ENCODE measurements around the gene LGALS12.
"Not testable (repeated sequence)": the region's sequence is repeated elsewhere in the genome, so short reads cannot be mapped to it uniquely, and the experiment has no call there.

The LGALS12 gene

GRCh38 chr11:63506876-63507275 lies 992 bp downstream of the LGALS12 start:
- no peak for DNase-seq

GRCh38 chr11:63507511-63507910 lies 1.6 kb downstream of the LGALS12 start:
- no peak for DNase-seq

GRCh38 chr11:63508009-63508408 lies 2.1 kb downstream of the LGALS12 start:
- peak; percentile 87 for DNase-seq

- DNase-seq, result no peak
Observed at GRCh38 chr11:63508745-63509144, 2.9 kb downstream of the LGALS12 start.

DNA sequence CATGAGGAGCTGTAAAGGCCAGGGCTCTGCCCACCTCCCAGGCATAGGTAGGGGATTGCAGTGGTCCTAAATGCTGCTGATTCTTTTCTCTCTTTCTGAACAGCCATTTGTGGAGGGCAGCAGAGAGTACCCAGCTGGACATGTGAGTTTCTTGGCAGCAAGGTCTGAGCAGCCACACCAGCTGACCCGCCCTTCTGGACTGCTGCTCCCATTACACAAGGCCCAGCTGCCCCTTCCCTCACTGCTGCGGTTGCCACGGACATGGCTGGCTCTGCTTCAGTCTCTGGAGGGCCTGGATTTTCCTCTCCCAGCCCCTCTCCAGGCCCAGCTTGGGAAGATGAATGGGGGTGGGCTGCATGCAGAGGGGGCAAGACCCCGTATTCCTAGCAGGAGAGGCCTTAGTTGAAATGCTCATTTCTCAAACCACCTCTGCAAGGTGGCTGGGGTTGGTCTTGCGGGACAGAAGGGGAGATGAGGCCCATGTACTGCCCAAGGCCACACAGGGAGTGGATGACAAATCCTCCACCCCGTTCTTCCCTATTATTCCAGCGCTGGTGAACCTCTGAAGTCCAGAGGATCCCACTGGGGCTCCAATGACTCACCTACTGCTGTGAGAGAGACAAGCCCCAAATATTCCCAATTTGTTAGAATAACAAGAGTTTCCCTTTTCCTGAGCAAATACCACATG lies 4.6 kb downstream of the LGALS12 start:
- no peak for DNase-seq

- no peak for DNase-seq
Observed at GRCh38 chr11:63511048-63511748, 5.3 kb downstream of the LGALS12 start.

GRCh38 chr11:63512816-63513215 lies 6.9 kb downstream of the LGALS12 start:
- DNase-seq, result no peak

DNA sequence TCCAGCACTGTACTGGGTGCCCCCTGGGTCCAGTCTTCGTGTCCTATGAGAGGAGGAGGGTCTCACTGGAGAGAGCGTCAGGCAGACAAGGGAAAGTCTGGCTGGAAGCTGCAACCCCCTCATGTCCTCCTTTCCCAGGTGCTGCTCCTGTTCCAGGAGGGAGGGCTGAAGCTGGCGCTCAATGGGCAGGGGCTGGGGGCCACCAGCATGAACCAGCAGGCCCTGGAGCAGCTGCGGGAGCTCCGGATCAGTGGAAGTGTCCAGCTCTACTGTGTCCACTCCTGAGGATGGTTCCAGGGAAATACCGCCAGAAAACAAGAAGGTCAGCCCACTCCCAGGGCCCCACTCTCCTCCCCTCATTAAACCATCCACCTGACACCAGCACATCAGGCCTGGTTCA lies 10.2 kb downstream of the LGALS12 start:
- DNase-seq, result no peak

DNA sequence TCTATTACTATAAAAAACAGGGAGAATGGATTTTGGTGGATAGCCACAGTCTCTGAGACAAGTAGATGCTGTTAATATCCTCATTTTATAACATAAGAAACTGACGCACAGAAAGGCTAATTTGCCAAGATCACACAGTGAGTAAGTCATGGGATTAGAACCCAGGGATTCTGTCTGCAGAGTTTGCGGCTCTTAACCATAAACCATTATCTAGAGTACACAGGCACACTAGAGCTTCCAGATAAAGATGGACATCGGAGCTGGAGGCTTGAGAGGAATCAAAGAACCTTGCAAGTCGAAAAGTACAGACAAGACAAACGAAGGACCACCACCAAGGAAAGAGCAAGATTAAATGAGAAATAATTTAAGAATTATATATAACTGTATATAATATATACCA lies 11.3 kb downstream of the LGALS12 start:
- peak; percentile 89 for DNase-seq

DNA sequence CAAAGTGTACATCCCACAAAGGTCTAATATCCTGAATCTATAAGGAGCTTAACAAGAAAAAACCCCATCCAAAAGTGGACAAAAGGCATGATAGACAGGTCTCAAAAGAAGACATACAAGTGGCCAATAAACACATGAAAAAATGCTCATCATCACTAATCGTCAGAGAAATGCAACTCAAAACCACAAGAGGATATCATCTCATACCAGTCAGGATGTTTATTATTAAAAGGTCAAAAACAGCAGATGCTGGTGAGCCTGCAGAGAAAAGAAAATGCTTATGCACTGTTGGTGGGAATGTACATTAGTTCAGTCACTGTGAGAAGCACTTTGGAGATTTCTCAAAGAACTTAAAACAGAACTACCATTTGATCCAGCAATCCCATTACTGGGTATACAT lies 12.7 kb downstream of the LGALS12 start:
- peak; percentile 63 for DNase-seq

GRCh38 chr11:63520606-63521170 lies 14.8 kb downstream of the LGALS12 start:
- no peak for DNase-seq

GRCh38 chr11:63521896-63522295 lies 16.0 kb downstream of the LGALS12 start:
- no peak for DNase-seq

DNA sequence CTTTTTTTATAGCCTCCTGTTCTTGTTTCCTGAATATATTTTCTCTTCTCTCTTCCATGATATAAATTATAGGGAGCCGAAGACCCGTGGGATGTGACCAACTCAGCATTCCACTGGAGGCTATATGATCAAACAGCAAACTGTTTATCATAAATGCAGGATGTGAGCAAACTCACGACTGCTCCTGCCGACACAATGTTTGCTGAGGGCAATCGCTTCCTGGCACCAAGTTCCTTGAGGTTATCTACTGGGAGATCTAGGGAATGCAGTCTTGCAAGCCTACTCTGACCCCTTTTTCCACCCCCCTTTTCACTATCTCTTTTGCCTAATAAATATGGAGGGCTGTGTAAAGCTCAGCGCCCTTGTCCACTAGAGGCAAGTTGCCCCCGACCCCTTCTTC lies 17.3 kb downstream of the LGALS12 start:
- DNase-seq, result no peak

DNA sequence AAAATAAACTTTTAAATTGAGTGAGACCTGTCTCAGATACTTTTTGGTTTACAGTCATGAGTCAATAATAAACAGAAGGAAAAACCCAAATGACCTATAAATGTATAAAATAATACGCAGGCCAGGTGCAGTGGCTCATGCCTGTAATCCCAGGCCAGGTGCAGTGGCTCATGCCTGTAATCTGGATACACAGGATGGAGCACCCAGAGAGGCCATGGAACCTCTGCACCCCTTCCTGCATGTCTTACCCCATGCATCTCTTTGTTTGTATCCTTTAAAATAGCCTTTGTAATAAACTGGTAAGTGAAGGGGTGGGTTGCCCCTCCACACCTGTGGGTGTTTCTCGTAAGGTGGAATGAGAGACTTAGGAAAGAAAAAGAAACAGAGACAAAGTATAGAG lies 21.8 kb downstream of the LGALS12 start:
- DNase-seq, result no peak

DNA sequence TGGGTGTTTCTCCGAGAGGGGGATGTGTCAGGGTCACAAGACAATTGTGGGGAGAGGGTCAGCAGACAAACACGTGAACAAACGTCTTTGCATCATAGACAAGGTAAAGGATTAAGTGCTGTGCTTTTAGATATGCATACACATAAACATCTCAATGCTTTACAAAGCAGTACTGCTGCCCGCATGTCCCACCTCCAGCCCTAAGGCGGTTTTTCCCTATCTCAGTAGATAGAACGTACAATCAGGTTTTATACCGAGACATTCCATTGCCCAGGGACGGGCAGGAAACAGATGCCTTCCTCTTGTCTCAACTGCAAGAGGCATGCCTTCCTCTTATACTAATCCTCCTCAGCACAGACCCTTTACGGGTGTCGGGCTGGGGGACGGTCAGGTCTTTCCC lies 22.3 kb downstream of the LGALS12 start:
- DNase-seq, result not testable (repeated sequence)

DNA sequence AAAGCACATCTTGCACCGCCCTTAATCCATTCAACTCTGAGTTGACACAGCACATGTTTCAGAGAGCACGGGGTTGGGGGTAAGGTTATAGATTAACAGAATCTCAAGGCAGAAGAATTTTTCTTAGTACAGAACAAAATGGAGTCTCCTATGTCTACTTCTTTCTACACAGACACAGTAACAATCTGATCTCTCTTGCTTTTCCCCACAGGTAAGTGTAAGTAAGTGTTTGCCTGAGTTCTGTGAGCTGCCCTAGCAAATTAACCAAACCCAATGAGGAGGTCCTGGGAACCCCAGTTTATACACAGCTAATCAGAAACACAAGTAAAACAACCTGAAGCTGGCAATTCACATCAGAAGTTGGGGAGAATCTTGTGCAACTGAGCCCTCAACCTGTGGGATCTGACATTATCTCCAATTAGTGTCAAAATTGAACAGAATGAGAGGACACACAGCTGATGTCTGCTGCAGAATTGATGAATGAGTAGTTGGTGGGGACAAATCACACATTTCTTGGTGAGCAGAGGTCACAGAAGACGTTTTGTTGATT lies 22.9 kb downstream of the LGALS12 start:
- DNase-seq, result not testable (repeated sequence)

- DNase-seq, result not testable (repeated sequence)
Observed at GRCh38 chr11:63529373-63529772, 23.5 kb downstream of the LGALS12 start.

GRCh38 chr11:63530021-63530420 lies 24.1 kb downstream of the LGALS12 start:
- no peak for DNase-seq

DNA sequence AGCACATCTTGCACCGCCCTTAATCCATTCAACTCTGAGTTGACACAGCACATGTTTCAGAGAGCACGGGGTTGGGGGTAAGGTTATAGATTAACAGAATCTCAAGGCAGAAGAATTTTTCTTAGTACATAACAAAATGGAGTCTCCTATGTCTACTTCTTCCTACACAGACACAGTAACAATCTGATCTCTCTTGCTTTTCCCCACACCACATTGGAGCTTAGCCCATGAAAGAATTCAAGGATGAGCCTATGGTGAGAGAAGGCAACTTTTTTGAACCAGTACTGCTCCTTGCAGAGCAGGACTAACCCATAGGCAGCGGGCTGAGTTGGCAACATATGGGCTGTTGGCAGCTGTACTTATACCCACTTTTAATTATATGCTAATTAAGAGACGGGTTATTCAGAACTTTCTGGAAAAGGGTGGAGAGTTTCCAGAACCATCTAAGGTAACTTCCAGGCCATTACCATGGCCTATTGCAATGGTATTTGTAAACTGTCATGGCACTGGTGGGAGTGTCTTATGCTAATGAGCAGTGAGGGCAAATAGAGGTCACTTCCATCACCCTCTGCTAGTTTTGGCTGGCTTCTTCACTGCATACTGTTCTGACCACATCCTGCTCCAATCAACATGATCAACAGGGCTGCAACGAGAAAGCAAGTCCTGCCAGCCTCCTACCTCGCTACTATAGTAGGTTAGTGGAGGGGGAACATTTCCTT lies 25.3 kb downstream of the LGALS12 start:
- not testable (repeated sequence) for DNase-seq

- no peak for DNase-seq
Observed at GRCh38 chr11:63532117-63532516, 26.2 kb downstream of the LGALS12 start.

- DNase-seq, result no peak
Observed at GRCh38 chr11:63532799-63533475, 27.1 kb downstream of the LGALS12 start.

DNA sequence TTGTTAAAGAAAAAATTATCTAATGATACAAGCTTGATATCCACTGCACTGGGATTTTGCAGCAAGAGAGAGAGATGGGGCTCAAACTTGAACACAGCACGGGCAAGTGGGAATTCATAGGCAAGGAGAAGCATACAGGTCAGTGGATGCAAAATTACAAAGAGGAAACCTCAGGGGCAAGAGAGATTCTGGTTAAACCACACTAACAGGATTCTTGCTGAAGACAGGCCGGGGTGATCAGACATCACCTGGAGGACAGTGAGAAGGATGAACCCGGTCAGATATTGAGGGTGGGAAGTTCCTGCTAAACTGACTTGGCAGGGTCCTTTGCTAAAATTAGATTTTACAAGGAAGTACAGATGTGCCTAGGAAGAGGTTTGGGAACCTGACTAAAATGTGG lies 28.2 kb downstream of the LGALS12 start:
- no peak for DNase-seq

Data from hematopoietic multipotent progenitor cell treated with erythropoietin and hydrocortisone succinate and interleukin-3 and kit ligand, for 8 days (in vitro differentiated cells).